ENCODE data around the gene CDH4.

CDH4 gene

DNA sequence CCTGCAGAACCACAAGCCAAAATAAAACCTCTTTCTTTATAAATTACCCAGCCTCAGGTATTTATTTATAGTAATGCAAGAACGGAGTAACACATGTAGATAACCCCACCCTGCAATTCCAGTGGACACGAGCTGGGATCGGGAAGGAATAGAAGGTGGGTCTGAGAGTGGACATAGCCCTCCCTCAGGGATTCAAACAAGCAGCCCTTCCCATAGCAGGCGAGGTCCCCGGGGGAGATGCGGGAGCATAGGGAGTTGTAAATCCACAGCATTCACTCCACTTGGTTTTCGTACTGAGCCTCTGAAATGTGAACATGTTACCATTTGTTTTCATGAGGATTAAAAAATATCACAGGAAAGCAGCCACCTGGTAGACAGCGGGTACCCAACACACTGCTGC is 312.6 kb downstream of the CDH4 start:
- Histone ChIP-seq H2AFZ (ENCODE audit: low read depth, low read length) (no peak overlapping the region), H3K4me1 (ENCODE audit: insufficient read depth, low read length) (no peaks in the 10 kb centered on the region), H3K27me3 (ENCODE audit: insufficient read depth, low read length, poor library complexity) (no peaks in the 10 kb centered on the region), H4K20me1 (ENCODE audit: insufficient read depth, low read length) (0 out of 2 replicates have a peak, but pooled peaks cover 5% of the 10 kb centered on the region), H3K79me2 (ENCODE audit: insufficient read depth, low read length) (no peaks in the 10 kb centered on the region), H3K4me2 (ENCODE audit: insufficient read depth, low read length) (no peak overlapping the region), H3K36me3 (ENCODE audit: insufficient read depth, low read length) (no peaks in the 10 kb centered on the region), H3K9ac (ENCODE audit: low read depth, low read length) (no peak overlapping the region), H3K4me3 (ENCODE audit: low read depth in 1 of 2, low read length in 2 of 2) (no peak overlapping the region), H3K27ac (ENCODE audit: low read length) (no peak overlapping the region), H3K9me3 (ENCODE audit: insufficient read depth, low read length, severe bottlenecking) (no peaks in the 10 kb centered on the region)
- TF ChIP-seq, protein P1, sequence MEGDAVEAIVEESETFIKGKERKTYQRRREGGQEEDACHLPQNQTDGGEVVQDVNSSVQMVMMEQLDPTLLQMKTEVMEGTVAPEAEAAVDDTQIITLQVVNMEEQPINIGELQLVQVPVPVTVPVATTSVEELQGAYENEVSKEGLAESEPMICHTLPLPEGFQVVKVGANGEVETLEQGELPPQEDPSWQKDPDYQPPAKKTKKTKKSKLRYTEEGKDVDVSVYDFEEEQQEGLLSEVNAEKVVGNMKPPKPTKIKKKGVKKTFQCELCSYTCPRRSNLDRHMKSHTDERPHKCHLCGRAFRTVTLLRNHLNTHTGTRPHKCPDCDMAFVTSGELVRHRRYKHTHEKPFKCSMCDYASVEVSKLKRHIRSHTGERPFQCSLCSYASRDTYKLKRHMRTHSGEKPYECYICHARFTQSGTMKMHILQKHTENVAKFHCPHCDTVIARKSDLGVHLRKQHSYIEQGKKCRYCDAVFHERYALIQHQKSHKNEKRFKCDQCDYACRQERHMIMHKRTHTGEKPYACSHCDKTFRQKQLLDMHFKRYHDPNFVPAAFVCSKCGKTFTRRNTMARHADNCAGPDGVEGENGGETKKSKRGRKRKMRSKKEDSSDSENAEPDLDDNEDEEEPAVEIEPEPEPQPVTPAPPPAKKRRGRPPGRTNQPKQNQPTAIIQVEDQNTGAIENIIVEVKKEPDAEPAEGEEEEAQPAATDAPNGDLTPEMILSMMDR (IDR thresholded peaks at IDR 0.05; ENCODE audit: borderline replicate concordance, extremely low read depth, low read length, poor library complexity, severe bottlenecking), result no peak
- TF ChIP-seq EZH2 (IDR thresholded peaks at IDR 0.05; ENCODE audit: borderline replicate concordance, low read depth, low read length, severe bottlenecking), result no peak
- DNase-seq, result no peak
- no peak for ATAC-seq (ENCODE audit: insufficient read depth, low read depth)

DNA sequence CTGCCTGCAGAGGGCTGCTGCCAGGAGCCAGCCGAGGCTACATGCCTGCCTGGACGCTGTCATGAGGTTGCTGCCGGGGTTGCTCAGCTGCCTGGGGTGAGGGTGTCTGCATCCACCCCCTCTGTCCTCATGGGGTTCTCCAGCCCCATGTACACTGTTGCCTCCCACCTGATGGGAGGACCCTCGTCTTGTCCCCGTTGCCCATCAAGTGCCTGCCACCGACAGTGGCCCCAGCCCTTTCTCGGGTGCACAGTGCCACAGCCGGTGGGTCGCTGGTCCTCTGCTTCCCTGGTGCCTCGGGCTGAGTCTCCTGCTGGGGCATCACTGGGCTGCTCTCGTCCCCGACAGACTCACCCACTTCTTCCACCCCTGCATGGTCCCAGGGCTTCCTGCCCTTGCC is 313.7 kb downstream of the CDH4 start:
- TF ChIP-seq, protein P1 (IDR thresholded peaks at IDR 0.05; ENCODE audit: borderline replicate concordance, extremely low read depth, low read length, poor library complexity, severe bottlenecking), result no peak
- TF ChIP-seq EZH2 (IDR thresholded peaks at IDR 0.05; ENCODE audit: borderline replicate concordance, low read depth, low read length, severe bottlenecking), result no peak
- H3K36me3 ChIP-seq (ENCODE audit: insufficient read depth, low read length), result no peaks in the 10 kb centered on the region
- H2AFZ ChIP-seq (ENCODE audit: low read depth, low read length), result no peak overlapping the region
- H3K9ac ChIP-seq (ENCODE audit: low read depth, low read length), result no peak overlapping the region
- DNase-seq, result no peak
- no peak for ATAC-seq (ENCODE audit: insufficient read depth, low read depth)
- 0 out of 2 replicates have a peak, but pooled peaks cover 5% of the 10 kb centered on the region for H4K20me1 ChIP-seq (ENCODE audit: insufficient read depth, low read length)
- H3K27me3 ChIP-seq (ENCODE audit: insufficient read depth, low read length, poor library complexity), result no peaks in the 10 kb centered on the region
- no peak overlapping the region for H3K27ac ChIP-seq (ENCODE audit: low read length)
- H3K9me3 ChIP-seq (ENCODE audit: insufficient read depth, low read length, severe bottlenecking), result no peaks in the 10 kb centered on the region
- no peaks in the 10 kb centered on the region for H3K79me2 ChIP-seq (ENCODE audit: insufficient read depth, low read length)
- H3K4me3 ChIP-seq (ENCODE audit: low read depth in 1 of 2, low read length in 2 of 2), result no peak overlapping the region
- no peaks in the 10 kb centered on the region for H3K4me1 ChIP-seq (ENCODE audit: insufficient read depth, low read length)
- H3K4me2 ChIP-seq (ENCODE audit: insufficient read depth, low read length), result no peak overlapping the region

- no peak overlapping the region for H3K4me3 ChIP-seq (ENCODE audit: low read depth in 1 of 2, low read length in 2 of 2)
- no peaks in the 10 kb centered on the region for H3K27me3 ChIP-seq (ENCODE audit: insufficient read depth, low read length, poor library complexity)
- no peaks in the 10 kb centered on the region for H3K4me1 ChIP-seq (ENCODE audit: insufficient read depth, low read length)
- H2AFZ ChIP-seq (ENCODE audit: low read depth, low read length), result no peak overlapping the region
- no peak overlapping the region for H3K9ac ChIP-seq (ENCODE audit: low read depth, low read length)
- H3K79me2 ChIP-seq (ENCODE audit: insufficient read depth, low read length), result no peaks in the 10 kb centered on the region
- no peak for TF ChIP-seq EZH2 (IDR thresholded peaks at IDR 0.05; ENCODE audit: borderline replicate concordance, low read depth, low read length, severe bottlenecking)
- TF ChIP-seq, protein P1 (IDR thresholded peaks at IDR 0.05; ENCODE audit: borderline replicate concordance, extremely low read depth, low read length, poor library complexity, severe bottlenecking), result no peak
- no peaks in the 10 kb centered on the region for H3K9me3 ChIP-seq (ENCODE audit: insufficient read depth, low read length, severe bottlenecking)
- DNase-seq (no peak), ATAC-seq (ENCODE audit: insufficient read depth, low read depth) (no peak)
- H3K27ac ChIP-seq (ENCODE audit: low read length), result no peak overlapping the region
- no peaks in the 10 kb centered on the region for H3K36me3 ChIP-seq (ENCODE audit: insufficient read depth, low read length)
- no peak overlapping the region for H3K4me2 ChIP-seq (ENCODE audit: insufficient read depth, low read length)
- H4K20me1 ChIP-seq (ENCODE audit: insufficient read depth, low read length), result 0 out of 2 replicates have a peak, but pooled peaks cover 5% of the 10 kb centered on the region
These were observed 314.6 kb downstream of the CDH4 start for GRCh38 chr20:61566691-61567090.

GRCh38 chr20:61567204-61567603 is 315.1 kb downstream of the CDH4 start:
- H3K36me3 ChIP-seq (ENCODE audit: insufficient read depth, low read length), result no peaks in the 10 kb centered on the region
- H3K4me2 ChIP-seq (ENCODE audit: insufficient read depth, low read length), result no peak overlapping the region
- H3K9ac ChIP-seq (ENCODE audit: low read depth, low read length), result no peak overlapping the region
- H3K9me3 ChIP-seq (ENCODE audit: insufficient read depth, low read length, severe bottlenecking), result no peaks in the 10 kb centered on the region
- ATAC-seq (ENCODE audit: insufficient read depth, low read depth) (no peak), DNase-seq (no peak)
- H3K27me3 ChIP-seq (ENCODE audit: insufficient read depth, low read length, poor library complexity), result no peaks in the 10 kb centered on the region
- no peak overlapping the region for H3K27ac ChIP-seq (ENCODE audit: low read length)
- TF ChIP-seq, protein P1 (IDR thresholded peaks at IDR 0.05; ENCODE audit: borderline replicate concordance, extremely low read depth, low read length, poor library complexity, severe bottlenecking), result no peak
- no peak for TF ChIP-seq EZH2 (IDR thresholded peaks at IDR 0.05; ENCODE audit: borderline replicate concordance, low read depth, low read length, severe bottlenecking)
- H2AFZ ChIP-seq (ENCODE audit: low read depth, low read length), result no peak overlapping the region
- H3K4me1 ChIP-seq (ENCODE audit: insufficient read depth, low read length), result no peaks in the 10 kb centered on the region
- 0 out of 2 replicates have a peak, but pooled peaks cover 5% of the 10 kb centered on the region for H4K20me1 ChIP-seq (ENCODE audit: insufficient read depth, low read length)
- no peaks in the 10 kb centered on the region for H3K79me2 ChIP-seq (ENCODE audit: insufficient read depth, low read length)
- no peak overlapping the region for H3K4me3 ChIP-seq (ENCODE audit: low read depth in 1 of 2, low read length in 2 of 2)
